Endothelial cell of umbilical vein (primary cell): ENCODE measurements around the gene NDRG2.

ENCODE experiments used
- EZH2 ChIP-seq: IDR thresholded peaks from 2 replicates; pipeline ENCODE4 v1.6.1; 2012; ENCODE audit warnings: borderline replicate concordance, low read depth, mild to moderate bottlenecking, moderate library complexity, low read length, inconsistent platforms; ENCODE audit not compliant: severe bottlenecking
- JUN ChIP-seq: IDR thresholded peaks from 2 replicates; pipeline ENCODE4 v1.6.1; 2011; ENCODE audit warnings: borderline replicate concordance, low read depth; ENCODE audit not compliant: insufficient read length, insufficient read depth
- POLR2A ChIP-seq: IDR thresholded peaks from 2 replicates; pipeline ENCODE4 v1.6.1; 2012; ENCODE audit warnings: low read depth, mild to moderate bottlenecking, control low read depth, low read length
- POLR2AphosphoS5 ChIP-seq: IDR thresholded peaks from 2 replicates; pipeline ENCODE4 v1.6.1; 2012; ENCODE audit warnings: low read depth, mild to moderate bottlenecking, control low read depth, low read length, moderate library complexity; ENCODE audit not compliant: insufficient read depth
- TF ChIP-seq, protein P1 (sequence below), 2 donors: IDR thresholded peaks; 1 replicate in 1 of 2; 2 replicates in 1 of 2; pipeline ENCODE4 v1.5.1; 2011; ENCODE audit warnings: low read length in 2 of 2, mild to moderate bottlenecking in 2 of 2, moderate library complexity in 2 of 2, control low read depth in 1 of 2, inconsistent platforms in 1 of 2, low read depth in 1 of 2; ENCODE audit not compliant: insufficient read depth in 1 of 2; ENCODE audit errors: extremely low read depth in 1 of 2

DNA sequence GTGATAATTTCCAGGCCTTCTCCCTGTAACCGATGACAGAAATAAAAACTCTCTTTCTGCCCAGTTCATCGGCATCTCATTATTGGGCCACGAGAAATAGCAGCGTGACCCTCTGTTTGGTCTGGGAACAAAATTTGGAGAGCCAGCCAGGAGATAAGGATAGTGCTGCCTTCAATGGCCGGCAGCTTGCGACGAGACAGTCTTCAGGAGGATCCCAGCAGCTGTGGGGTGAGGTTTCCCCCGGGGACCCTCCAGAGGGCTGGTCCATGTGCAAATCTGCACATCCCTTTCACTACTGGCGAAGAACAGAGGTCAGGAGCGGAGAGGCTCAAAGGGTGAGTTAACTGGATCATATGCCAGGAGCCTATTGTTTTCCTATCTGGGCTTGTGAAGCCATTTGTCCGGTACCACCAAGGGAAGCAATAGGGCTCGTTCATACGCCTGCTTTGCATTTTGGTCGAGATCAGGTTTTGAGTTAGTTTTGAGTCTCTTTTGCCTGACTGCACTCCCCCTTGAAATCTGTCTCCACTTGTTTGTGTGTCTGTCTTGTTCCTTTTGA, 21.0 kb downstream of the NDRG2 start:
- no peak for TF ChIP-seq JUN
- TF ChIP-seq, protein P1, sequence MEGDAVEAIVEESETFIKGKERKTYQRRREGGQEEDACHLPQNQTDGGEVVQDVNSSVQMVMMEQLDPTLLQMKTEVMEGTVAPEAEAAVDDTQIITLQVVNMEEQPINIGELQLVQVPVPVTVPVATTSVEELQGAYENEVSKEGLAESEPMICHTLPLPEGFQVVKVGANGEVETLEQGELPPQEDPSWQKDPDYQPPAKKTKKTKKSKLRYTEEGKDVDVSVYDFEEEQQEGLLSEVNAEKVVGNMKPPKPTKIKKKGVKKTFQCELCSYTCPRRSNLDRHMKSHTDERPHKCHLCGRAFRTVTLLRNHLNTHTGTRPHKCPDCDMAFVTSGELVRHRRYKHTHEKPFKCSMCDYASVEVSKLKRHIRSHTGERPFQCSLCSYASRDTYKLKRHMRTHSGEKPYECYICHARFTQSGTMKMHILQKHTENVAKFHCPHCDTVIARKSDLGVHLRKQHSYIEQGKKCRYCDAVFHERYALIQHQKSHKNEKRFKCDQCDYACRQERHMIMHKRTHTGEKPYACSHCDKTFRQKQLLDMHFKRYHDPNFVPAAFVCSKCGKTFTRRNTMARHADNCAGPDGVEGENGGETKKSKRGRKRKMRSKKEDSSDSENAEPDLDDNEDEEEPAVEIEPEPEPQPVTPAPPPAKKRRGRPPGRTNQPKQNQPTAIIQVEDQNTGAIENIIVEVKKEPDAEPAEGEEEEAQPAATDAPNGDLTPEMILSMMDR (IDR thresholded peaks at IDR 0.05; ENCODE audit: extremely low read depth in 1 of 2, insufficient read depth in 1 of 2, low read depth in 1 of 2, low read length in 2 of 2): no peak
- no peak for TF ChIP-seq EZH2
- TF ChIP-seq POLR2A: no peak
- no peak for TF ChIP-seq POLR2AphosphoS5
